ENCODE data around the gene STMN1.

GRCh38 chr1:25875154-25875855, 30.9 kb downstream of the STMN1 start, which contains the start of gene PAQR7:
- TF ChIP-seq POLR2A (IDR thresholded peaks at IDR 0.05) (peak; percentile 26 to 53), POLR2AphosphoS5 (IDR thresholded peaks at IDR 0.05) (peak; percentile 57 to 85 (median 73)), CTCF (IDR thresholded peaks at IDR 0.05) (no peak), EP300 (IDR thresholded peaks at IDR 0.05) (no peak)
